ENCODE measurements around the gene P2RX6. TPM values are rescaled to one million over a fixed set of nuclear protein-coding genes. Genes with fewer than 3 reads are reported as not detected.

P2RX6 gene
- total and polyA plus RNA-seq, 9 of the 15 experiments (the other 6 are each of a cell fraction or from before 2014, with no cell fraction given), result 0.01 to 3.9 (median 1.5) TPM; not detected in 1

DNA sequence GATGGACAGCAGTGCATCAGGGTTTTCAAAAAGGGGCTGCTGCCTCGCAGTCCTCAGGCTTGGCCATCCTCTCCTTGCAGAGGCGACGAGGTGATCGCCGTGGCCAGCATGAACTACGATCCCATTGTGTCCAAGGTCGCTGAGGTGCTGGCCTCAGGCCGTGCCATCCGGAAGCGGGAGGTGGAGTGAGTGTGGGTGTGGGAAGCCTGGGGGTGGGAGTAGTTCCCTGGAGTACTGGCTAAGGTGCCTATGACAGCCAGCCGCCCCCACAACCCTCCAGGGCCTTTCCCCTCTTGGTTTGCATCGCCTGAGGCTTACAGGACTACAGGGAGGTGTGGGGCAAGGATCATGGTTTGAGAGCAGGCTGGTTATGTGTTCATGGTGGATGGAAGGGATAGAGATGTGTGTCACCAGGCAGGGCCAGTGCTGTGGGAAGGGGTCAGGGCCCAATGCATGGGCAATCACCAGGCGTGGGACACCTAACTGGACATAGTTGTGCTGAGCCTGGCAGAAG lies 35.0 kb upstream of the P2RX6 start (continued):
- no peak for TF ChIP-seq ZNF407 (IDR thresholded peaks at IDR 0.05; ENCODE audit: low read depth)
- TF ChIP-seq RFX5 (IDR thresholded peaks at IDR 0.05; ENCODE audit: low read depth, low read length), result no peak
- TF ChIP-seq FOSL1 (tag; conservative IDR thresholded peaks at IDR 0.05), result no peak
- TF ChIP-seq SETDB1 (IDR thresholded peaks at IDR 0.05; ENCODE audit: low read length), result peak; percentile 47
- TF ChIP-seq TSC22D4 (tag; IDR thresholded peaks at IDR 0.05), result peak; percentile 57; the same call in 1 of the 2 replicates
- no peak for TF ChIP-seq PCBP1 (IDR thresholded peaks at IDR 0.05; ENCODE audit: low read depth, low read length, poor library complexity, severe bottlenecking)
- TF ChIP-seq KLF1 (tag; IDR thresholded peaks at IDR 0.05), result no peak
- no peak for TF ChIP-seq CXXC5 (CRISPR knock-in tag; IDR thresholded peaks at IDR 0.05)
- no peak for TF ChIP-seq EGR1 (conservative IDR thresholded peaks at IDR 0.05)
- no peak for TF ChIP-seq GABPB1 (CRISPR knock-in tag; IDR thresholded peaks at IDR 0.05)
- no peak for TF ChIP-seq PHB2 (IDR thresholded peaks at IDR 0.05; ENCODE audit: low read depth)
- TF ChIP-seq, protein P1, sequence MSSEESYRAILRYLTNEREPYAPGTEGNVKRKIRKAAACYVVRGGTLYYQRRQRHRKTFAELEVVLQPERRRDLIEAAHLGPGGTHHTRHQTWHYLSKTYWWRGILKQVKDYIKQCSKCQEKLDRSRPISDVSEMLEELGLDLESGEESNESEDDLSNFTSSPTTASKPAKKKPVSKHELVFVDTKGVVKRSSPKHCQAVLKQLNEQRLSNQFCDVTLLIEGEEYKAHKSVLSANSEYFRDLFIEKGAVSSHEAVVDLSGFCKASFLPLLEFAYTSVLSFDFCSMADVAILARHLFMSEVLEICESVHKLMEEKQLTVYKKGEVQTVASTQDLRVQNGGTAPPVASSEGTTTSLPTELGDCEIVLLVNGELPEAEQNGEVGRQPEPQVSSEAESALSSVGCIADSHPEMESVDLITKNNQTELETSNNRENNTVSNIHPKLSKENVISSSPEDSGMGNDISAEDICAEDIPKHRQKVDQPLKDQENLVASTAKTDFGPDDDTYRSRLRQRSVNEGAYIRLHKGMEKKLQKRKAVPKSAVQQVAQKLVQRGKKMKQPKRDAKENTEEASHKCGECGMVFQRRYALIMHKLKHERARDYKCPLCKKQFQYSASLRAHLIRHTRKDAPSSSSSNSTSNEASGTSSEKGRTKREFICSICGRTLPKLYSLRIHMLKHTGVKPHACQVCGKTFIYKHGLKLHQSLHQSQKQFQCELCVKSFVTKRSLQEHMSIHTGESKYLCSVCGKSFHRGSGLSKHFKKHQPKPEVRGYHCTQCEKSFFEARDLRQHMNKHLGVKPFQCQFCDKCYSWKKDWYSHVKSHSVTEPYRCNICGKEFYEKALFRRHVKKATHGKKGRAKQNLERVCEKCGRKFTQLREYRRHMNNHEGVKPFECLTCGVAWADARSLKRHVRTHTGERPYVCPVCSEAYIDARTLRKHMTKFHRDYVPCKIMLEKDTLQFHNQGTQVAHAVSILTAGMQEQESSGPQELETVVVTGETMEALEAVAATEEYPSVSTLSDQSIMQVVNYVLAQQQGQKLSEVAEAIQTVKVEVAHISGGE (CRISPR knock-in tag; IDR thresholded peaks at IDR 0.05), result no peak; a peak in 1 of 6 replicates
- TF ChIP-seq PHF20 (IDR thresholded peaks at IDR 0.05; ENCODE audit: partially characterized antibody), result no peak

Data from K562 (cell line).